Measurements from ENCODE around the gene NACC1. TPM values are rescaled to one million over a fixed set of nuclear protein-coding genes. Genes with fewer than 3 reads are reported as not detected.
"Not testable (repeated sequence)": the region's sequence is repeated elsewhere in the genome, so short reads cannot be mapped to it uniquely, and the experiment has no call there.

The NACC1 gene
- total RNA-seq, 2 donors from 2014 or later = 25.4 to 27.3 TPM

GRCh38 chr19:13169769-13170168 lies 51.7 kb downstream of the NACC1 start:
- TF ChIP-seq CTCF (IDR thresholded peaks at IDR 0.05) = no peak
- no peaks in the 10 kb centered on the region for H3K27me3 ChIP-seq
- H3K27ac ChIP-seq = peak overlapping the region in 1 of 2 donors; percentile 36
- H3K4me3 ChIP-seq = no peak overlapping the region
- H3K9me3 ChIP-seq = no peaks in the 10 kb centered on the region
- peaks cover 0 to 49% of the 10 kb centered on the region in 2 donors for H3K4me1 ChIP-seq
- H3K36me3 ChIP-seq = no peaks in the 10 kb centered on the region
- no peak for DNase-seq (ENCODE audit: low spot score)

DNA sequence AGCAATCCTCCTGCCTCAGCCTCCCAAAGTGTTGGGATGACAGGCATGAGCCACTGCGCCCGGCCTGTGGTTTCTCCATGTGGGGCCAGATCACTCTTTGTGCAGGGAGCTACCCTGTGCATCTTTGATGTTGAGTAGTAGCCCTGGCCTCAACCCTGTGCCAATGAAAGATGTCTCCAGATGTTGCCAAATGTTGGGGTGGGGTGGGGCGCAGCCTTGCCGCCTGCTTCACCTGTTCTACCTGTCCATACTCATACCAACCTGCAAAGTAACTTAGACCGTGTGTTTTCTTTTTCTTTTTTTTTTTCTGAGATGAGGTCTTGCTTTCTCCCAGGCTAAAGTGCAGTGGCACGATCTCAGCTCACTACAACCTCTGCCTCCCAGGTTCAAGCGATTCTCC lies 53.1 kb downstream of the NACC1 start:
- no peaks in the 10 kb centered on the region for H3K27me3 ChIP-seq
- no peaks in the 10 kb centered on the region for H3K36me3 ChIP-seq
- no peak overlapping the region for H3K4me3 ChIP-seq
- DNase-seq (ENCODE audit: low spot score) = no peak
- H3K9me3 ChIP-seq = no peaks in the 10 kb centered on the region
- H3K27ac ChIP-seq = no peak overlapping the region
- TF ChIP-seq CTCF (IDR thresholded peaks at IDR 0.05) = no peak
- peaks cover 0 to 38% of the 10 kb centered on the region in 2 donors for H3K4me1 ChIP-seq

DNA sequence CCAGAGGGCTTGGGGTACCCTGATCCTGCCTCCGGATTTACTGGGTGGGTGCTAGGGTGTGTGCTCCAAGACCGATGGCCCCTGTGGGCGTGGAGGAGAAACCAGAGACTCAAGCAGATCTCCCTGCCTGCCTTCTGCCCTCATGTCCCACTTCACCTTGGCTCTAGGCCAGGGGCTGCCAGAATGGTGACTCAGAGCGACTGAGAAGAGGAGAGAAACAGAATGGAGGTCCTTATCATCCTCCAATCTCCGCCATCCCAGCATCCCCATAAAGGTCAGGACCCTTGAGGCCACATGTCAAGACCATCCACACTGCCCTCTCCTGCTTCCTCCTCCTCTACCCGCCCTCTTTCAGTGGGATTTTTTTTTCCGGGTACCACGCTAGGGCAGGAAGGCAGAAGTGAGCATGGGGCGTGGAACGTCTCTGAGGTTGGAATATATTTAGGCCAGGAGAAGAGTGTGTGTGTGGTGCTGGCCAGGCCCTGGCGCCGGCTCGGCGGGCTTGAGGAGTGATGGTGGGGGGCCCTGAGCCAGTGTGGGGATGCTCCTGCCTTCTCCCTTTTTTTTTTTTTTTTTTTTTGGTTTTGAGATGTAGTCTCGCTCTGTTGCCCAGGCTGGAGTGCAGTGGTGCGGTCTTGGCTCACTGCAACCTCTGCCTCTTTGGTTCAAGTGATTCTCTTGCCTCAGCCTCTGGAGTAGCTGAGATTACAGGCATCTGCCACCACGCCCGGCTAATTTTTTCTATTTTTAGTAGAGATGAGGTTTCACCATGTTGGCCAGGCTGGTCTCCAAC lies 54.5 kb downstream of the NACC1 start:
- no peaks in the 10 kb centered on the region for H3K9me3 ChIP-seq
- no peaks in the 10 kb centered on the region for H3K27me3 ChIP-seq
- TF ChIP-seq CTCF (IDR thresholded peaks at IDR 0.05) = no peak
- DNase-seq (ENCODE audit: low spot score) = peak; percentile 88
- H3K4me1 ChIP-seq = peaks cover 0 to 24% of the 10 kb centered on the region in 2 donors
- H3K4me3 ChIP-seq = no peak overlapping the region
- H3K36me3 ChIP-seq = no peaks in the 10 kb centered on the region
- peak overlapping the region; percentile 64 to 67 for H3K27ac ChIP-seq

- Histone ChIP-seq H3K27me3 (no peaks in the 10 kb centered on the region), H3K27ac (peak overlapping the region; percentile 64 to 67), H3K4me1 (peaks cover 0 to 17% of the 10 kb centered on the region in 2 donors), H3K9me3 (no peaks in the 10 kb centered on the region), H3K36me3 (no peaks in the 10 kb centered on the region), H3K4me3 (no peak overlapping the region)
- TF ChIP-seq CTCF (IDR thresholded peaks at IDR 0.05) = no peak
- no peak for DNase-seq (ENCODE audit: low spot score)
Measured at GRCh38 chr19:13173139-13173737, 55.2 kb downstream of the NACC1 start.

- Histone ChIP-seq H3K4me1 (peaks cover 0 to 18% of the 10 kb centered on the region in 2 donors), H3K27me3 (no peaks in the 10 kb centered on the region), H3K36me3 (no peaks in the 10 kb centered on the region), H3K27ac (no peak overlapping the region), H3K9me3 (no peaks in the 10 kb centered on the region), H3K4me3 (no peak overlapping the region)
- DNase-seq (ENCODE audit: low spot score) = no peak
- no peak for TF ChIP-seq CTCF (IDR thresholded peaks at IDR 0.05)
Measured at GRCh38 chr19:13176345-13176744, 58.3 kb downstream of the NACC1 start.

GRCh38 chr19:13177584-13177983 lies 59.5 kb downstream of the NACC1 start:
- H3K27me3 ChIP-seq; H3K9me3 ChIP-seq; H3K27ac ChIP-seq; DNase-seq (ENCODE audit: low spot score); H3K4me3 ChIP-seq; H3K36me3 ChIP-seq: not testable (repeated sequence)
- peaks cover 0 to 21% of the 10 kb centered on the region in 2 donors for H3K4me1 ChIP-seq

DNA sequence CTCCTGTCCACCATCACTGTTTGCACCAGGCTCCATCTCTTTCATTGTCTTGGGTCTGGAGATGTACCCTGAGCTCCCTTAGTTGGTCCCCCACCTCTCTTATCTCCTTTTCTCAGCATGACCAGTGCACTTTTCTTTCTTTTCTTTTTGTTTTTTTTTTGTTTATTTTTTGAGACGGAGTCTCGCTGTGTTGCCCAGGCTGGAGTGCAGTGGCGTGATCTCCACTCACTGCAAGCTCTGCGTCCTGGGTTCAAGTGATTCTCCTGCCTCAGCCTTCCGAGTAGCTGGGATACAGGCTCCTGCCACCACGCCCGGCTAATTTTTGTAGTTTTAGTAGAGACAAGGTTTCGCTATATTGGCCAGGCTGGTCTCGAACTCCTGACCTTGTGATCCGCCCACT lies 60.2 kb downstream of the NACC1 start:
- DNase-seq (ENCODE audit: low spot score); H3K4me3 ChIP-seq; H3K36me3 ChIP-seq; H3K27me3 ChIP-seq; H3K27ac ChIP-seq; H3K9me3 ChIP-seq: not testable (repeated sequence)
- H3K4me1 ChIP-seq = peaks cover 0 to 14% of the 10 kb centered on the region in 2 donors

Measured in right atrium auricular region (tissue), 2 donors.